HepG2 (cell line): ENCODE data around the gene CFAP221. TPM values are rescaled to one million over a fixed set of nuclear protein-coding genes. Genes with fewer than 3 reads are reported as not detected.

ENCODE experiments used
- ATAC-seq: fragments of 200-7000 bp; cut with Tn5 transposase; 3 replicates; pipeline ENCODE4 v1.9.1; 2020; ENCODE audit warnings: mild to moderate bottlenecking, moderate library complexity
- BruUV-seq: library from RNA; stranded (reverse); fragments of 400-500 nt; replicated peaks from 2 replicates; lab custom pipeline; 2021; lab: Mats Ljungman, UMichigan
- CTCF ChIA-PET: fragments of 300-600 bp; formaldehyde crosslinking; extraction: SDS; loops from one replicate; lab custom pipeline; 2021; ENCODE audit warnings: low total read pairs, inconsistent platforms, low intra/inter-chr PET ratio; lab: Yijun Ruan, JAX
- POLR2A ChIA-PET: fragments of 350-600 bp; sonication (Branson Sonifier 250); formaldehyde crosslinking; loops from one replicate; lab custom pipeline; 2020; ENCODE audit warnings: antibody characterized with exemption, inconsistent platforms; lab: Yijun Ruan, JAX
- DNase-seq: peaks from one replicate; pipeline ENCODE4 v3.0.0-alpha.2; 2015; ENCODE audit warnings: low spot score
- FAIRE-seq: peaks from 3 replicates; lab custom pipeline; 2011; peaks lifted over from hg19 to GRCh38; lab: Jason Lieb, UNC
- H2AFZ ChIP-seq: one replicate; pipeline ENCODE4 v1.6.1; 2011; ENCODE audit warnings: low read length, inconsistent platforms
- H3K27ac ChIP-seq: fragments of 300-600 bp; 3 replicates; pipeline ENCODE4 v1.8.0; 2011; ENCODE audit warnings: mixed run types, mild to moderate bottlenecking, mixed read lengths, low read length, inconsistent platforms; ENCODE audit not compliant: insufficient read depth; ENCODE audit errors: extremely low read length
- H3K27me3 ChIP-seq, 2 experiments: fragments of 200-600 bp in 1 of 2; 2 replicates in 1 of 2; 3 replicates in 1 of 2; pipeline versions ENCODE4 v1.6.0 to v1.8.0; 2011; ENCODE audit warnings: low read length in 2 of 2, mild to moderate bottlenecking in 2 of 2, moderate library complexity in 2 of 2, inconsistent platforms in 1 of 2; ENCODE audit not compliant: insufficient read depth in 2 of 2, control insufficient read depth in 1 of 2
- H3K36me3 ChIP-seq, 2 experiments: fragments of 200-600 bp in 1 of 2; replicated peaks in 1 of 2; 2 replicates in 1 of 2; 3 replicates in 1 of 2; pipeline versions ENCODE4 v1.5.1 to v1.8.0; 2011; ENCODE audit warnings: low read length in 2 of 2, inconsistent platforms in 1 of 2; ENCODE audit not compliant: insufficient read depth in 2 of 2, control insufficient read depth in 1 of 2
- H3K4me1 ChIP-seq: 2 replicates; pipeline ENCODE4 v1.5.1; 2012; ENCODE audit warnings: low read length, inconsistent platforms; ENCODE audit not compliant: insufficient read depth
- H3K4me2 ChIP-seq: 2 replicates; pipeline ENCODE4 v1.6.0; 2011; ENCODE audit warnings: low read depth, low read length, inconsistent platforms
- H3K4me3 ChIP-seq, 3 experiments: fragments of 200-600 bp in 1 of 3; sonication (generic), shearing (Covaris generic) in 1 of 3; replicated peaks in 1 of 3; 2 replicates each; pipeline ENCODE4 v1.5.1; 2011 to 2016; ENCODE audit warnings: low read length in 3 of 3, inconsistent platforms in 2 of 3, low read depth in 2 of 3, mild to moderate bottlenecking in 2 of 3, control low read depth in 1 of 3, mixed read lengths in 1 of 3; ENCODE audit not compliant: insufficient read depth in 1 of 3
- H3K79me2 ChIP-seq: one replicate; pipeline ENCODE4 v1.6.1; 2011; ENCODE audit warnings: low read length, inconsistent platforms; ENCODE audit not compliant: insufficient read depth
- H3K9ac ChIP-seq: 2 replicates; pipeline ENCODE4 v1.6.0; 2011; ENCODE audit warnings: mild to moderate bottlenecking, low read depth, low read length, inconsistent platforms; ENCODE audit not compliant: insufficient read depth
- H3K9me3 ChIP-seq: 2 replicates; pipeline ENCODE4 v1.5.1; 2012; ENCODE audit warnings: mild to moderate bottlenecking, low read length
- H4K20me1 ChIP-seq: 2 replicates; pipeline ENCODE4 v1.6.0; 2011; ENCODE audit warnings: inconsistent platforms, mild to moderate bottlenecking, low read length, moderate library complexity; ENCODE audit not compliant: insufficient read depth
- GABPA ChIP-seq, 2 experiments: IDR thresholded peaks; 2 replicates each; pipeline ENCODE4 v1.6.1; 2011 to 2016; ENCODE audit warnings: low read depth in 2 of 2, low read length in 1 of 2, missing biosample characterization in 1 of 2, missing genetic modification characterization in 1 of 2
- HES4 ChIP-seq: sonication (generic); formaldehyde crosslinking; IDR thresholded peaks from 2 replicates; pipeline ENCODE4 v1.9.0; 2021; ENCODE audit warnings: mild to moderate bottlenecking, missing genetic modification reagents, borderline replicate concordance
- HNRNPK ChIP-seq: fragments of 200-400 bp; formaldehyde crosslinking; IDR thresholded peaks from 2 replicates; pipeline ENCODE4 v1.6.1; 2018; ENCODE audit warnings: low read length, low read depth, moderate library complexity, mild to moderate bottlenecking; ENCODE audit not compliant: poor library complexity, severe bottlenecking
- NPAS2 ChIP-seq: sonication (generic); formaldehyde crosslinking; IDR thresholded peaks from 2 replicates; pipeline ENCODE4 v1.8.0; 2022; ENCODE audit warnings: mild to moderate bottlenecking, missing genetic modification reagents, borderline replicate concordance
- SNAI1 ChIP-seq: sonication (generic); formaldehyde crosslinking; IDR thresholded peaks from 2 replicates; pipeline ENCODE4 v1.5.0; 2020; ENCODE audit warnings: mild to moderate bottlenecking, missing genetic modification reagents, borderline replicate concordance
- ZNF205 ChIP-seq: IDR thresholded peaks from 2 replicates; pipeline ENCODE4 v1.6.1; 2018; ENCODE audit warnings: missing biosample characterization, missing genetic modification reagents
- ZNF264 ChIP-seq: sonication (generic); formaldehyde crosslinking; IDR thresholded peaks from 2 replicates; pipeline ENCODE4 v1.4.0; 2020; ENCODE audit warnings: missing genetic modification reagents
- ZNF367 ChIP-seq: sonication (generic); formaldehyde crosslinking; IDR thresholded peaks from 2 replicates; pipeline ENCODE4 v1.4.0; 2020; ENCODE audit warnings: missing genetic modification reagents, borderline replicate concordance
- ZNF549 ChIP-seq: sonication (generic); formaldehyde crosslinking; IDR thresholded peaks from 2 replicates; pipeline ENCODE4 v1.5.0; 2020; ENCODE audit warnings: missing genetic modification reagents
- ZNF569 ChIP-seq: sonication (generic); formaldehyde crosslinking; IDR thresholded peaks from 2 replicates; pipeline ENCODE4 v1.5.0; 2020; ENCODE audit warnings: mild to moderate bottlenecking, missing genetic modification reagents, moderate library complexity, borderline replicate concordance
- WGBS: methylation state at CpG from one replicate; pipeline ENCODE4 v1.1.6; 2017; ENCODE audit warnings: low lambda C conversion rate; 5-methylcytosine and 5-hydroxymethylcytosine counted together
- in situ Hi-C: cut with HindIII; loops from 2 replicates; pipeline ENCODE4 v1.10.0; 2017; ENCODE audit warnings: low pct_unique_long_range_greater_than_20kb; ENCODE audit not compliant: extremely low pct_ligation_motif_present
- intact Hi-C: fragments of 100-400 bp; cut with micrococcal nuclease; formaldehyde crosslinking; loops from one replicate; pipeline ENCODE4 v1.10.0; 2022; ENCODE audit not compliant: unreplicated experiment
- polyA plus RNA-seq, 8 experiments: library from polyadenylated mRNA; depleted of rRNA in 3 of 8; stranded (reverse) in 7 of 8; unstranded in 1 of 8; fragments of >200 nt; fragmentation: Illumina TruSeq in 4 of 8; extraction: Trizol in 4 of 8; gene quantifications; 2 replicates each; pipeline versions ENCODE4 v1.2.1 to v1.2.3, GENCODE V29; 2011 to 2016; ENCODE audit warnings: low read depth in 4 of 8, missing spikeins in 1 of 8, mixed read lengths in 1 of 8; ENCODE audit not compliant: insufficient read depth in 1 of 8
- total RNA-seq, 5 experiments: library from RNA; depleted of rRNA; stranded (reverse); fragments of >200 nt; fragmentation: Illumina TruSeq; extraction: Trizol; gene quantifications; 2 replicates each; pipeline ENCODE4 v1.2.3, GENCODE V29; 2016; ENCODE audit warnings: low read depth in 1 of 5
- TF ChIP-seq, protein P1 (sequence below): sonication (generic); formaldehyde crosslinking; IDR thresholded peaks from 2 replicates; pipeline ENCODE4 v1.5.1; 2020; ENCODE audit warnings: mild to moderate bottlenecking, missing genetic modification reagents, moderate library complexity
- TF ChIP-seq, protein P2 (sequence below): sonication (generic); formaldehyde crosslinking; IDR thresholded peaks from 2 replicates; pipeline ENCODE4 v1.9.0; 2021; ENCODE audit warnings: missing genetic modification reagents, borderline replicate concordance
- TF ChIP-seq, protein P3 (sequence below): sonication (generic); formaldehyde crosslinking; IDR thresholded peaks from 2 replicates; pipeline ENCODE4 v1.5.1; 2020; ENCODE audit warnings: mild to moderate bottlenecking, missing genetic modification reagents
- TF ChIP-seq, protein P4 (sequence below): sonication (generic); formaldehyde crosslinking; IDR thresholded peaks from 2 replicates; pipeline ENCODE4 v1.5.0; 2020; ENCODE audit warnings: mild to moderate bottlenecking, missing genetic modification reagents, borderline replicate concordance
- TF ChIP-seq, protein P5 (sequence below): sonication (generic); formaldehyde crosslinking; IDR thresholded peaks from 2 replicates; pipeline ENCODE4 v1.4.0; 2020; ENCODE audit warnings: mild to moderate bottlenecking, missing genetic modification reagents

The CFAP221 gene
- total and polyA plus RNA-seq, 2 of the 13 experiments (the other 11 are each of a cell fraction or from before 2014, with no cell fraction given) = not detected

DNA sequence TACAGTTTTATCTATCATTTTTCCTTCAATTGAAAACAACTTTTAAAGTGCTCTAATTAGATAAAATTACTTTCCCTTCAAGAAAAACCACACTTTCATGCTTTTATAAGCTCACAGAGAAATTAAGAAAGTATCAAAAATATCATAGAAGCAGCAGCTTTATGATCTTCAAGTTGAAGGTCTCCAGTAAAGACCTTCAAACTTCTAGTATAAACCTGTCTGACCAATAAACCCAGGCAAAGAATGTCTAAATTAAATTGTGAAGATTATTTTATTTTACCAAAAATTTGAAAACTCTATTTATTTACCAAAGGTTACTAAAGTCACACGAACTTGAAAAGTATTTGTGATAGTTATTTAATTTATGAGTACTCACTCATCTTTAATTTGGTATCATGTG lies 10.7 kb upstream of the CFAP221 start:
- ATAC-seq (no peak), FAIRE-seq (no peak), DNase-seq (no peak)
- Histone ChIP-seq H3K4me1 (0 out of 2 replicates have a peak, but pooled peaks cover 7% of the 10 kb centered on the region), H3K79me2 (no peaks in the 10 kb centered on the region), H3K36me3 (no peaks in the 10 kb centered on the region), H2AFZ (no peak overlapping the region), H3K27me3 (peaks cover 0 to 11% of the 10 kb centered on the region in 2 experiments; a peak in 1 of 5 replicates), H4K20me1 (no peaks in the 10 kb centered on the region), H3K9ac (no peak overlapping the region), H3K4me3 (no peak overlapping the region), H3K27ac (no peak overlapping the region), H3K9me3 (peaks cover 12% of the 10 kb centered on the region), H3K4me2 (no peak overlapping the region)
- BruUV-seq = no TSS peak
- POLR2A ChIA-PET = no interaction called here
- CTCF ChIA-PET = no interaction called here
- WGBS = 0% methylated on average over 1 of the region's 1 CpG
- intact Hi-C loops = no loop called here
- in situ Hi-C loops = no loop called here
- TF ChIP-seq ZNF264 (CRISPR knock-in tag) (no peak), HES4 (no peak), GABPA (IDR thresholded peaks at IDR 0.05; ENCODE audit: low read depth, low read length) (no peak), GABPA (CRISPR knock-in tag; IDR thresholded peaks at IDR 0.05; ENCODE audit: low read depth) (no peak), ZNF549 (CRISPR knock-in tag) (no peak), ZNF205 (no peak), HNRNPK (no peak), ZNF367 (CRISPR knock-in tag) (no peak), ZNF569 (CRISPR knock-in tag) (no peak), SNAI1 (CRISPR knock-in tag) (no peak), NPAS2 (CRISPR knock-in tag) (no peak)
- TF ChIP-seq, protein P1, sequence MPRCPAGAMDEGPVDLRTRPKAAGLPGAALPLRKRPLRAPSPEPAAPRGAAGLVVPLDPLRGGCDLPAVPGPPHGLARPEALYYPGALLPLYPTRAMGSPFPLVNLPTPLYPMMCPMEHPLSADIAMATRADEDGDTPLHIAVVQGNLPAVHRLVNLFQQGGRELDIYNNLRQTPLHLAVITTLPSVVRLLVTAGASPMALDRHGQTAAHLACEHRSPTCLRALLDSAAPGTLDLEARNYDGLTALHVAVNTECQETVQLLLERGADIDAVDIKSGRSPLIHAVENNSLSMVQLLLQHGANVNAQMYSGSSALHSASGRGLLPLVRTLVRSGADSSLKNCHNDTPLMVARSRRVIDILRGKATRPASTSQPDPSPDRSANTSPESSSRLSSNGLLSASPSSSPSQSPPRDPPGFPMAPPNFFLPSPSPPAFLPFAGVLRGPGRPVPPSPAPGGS = no peak
- TF ChIP-seq, protein P2, sequence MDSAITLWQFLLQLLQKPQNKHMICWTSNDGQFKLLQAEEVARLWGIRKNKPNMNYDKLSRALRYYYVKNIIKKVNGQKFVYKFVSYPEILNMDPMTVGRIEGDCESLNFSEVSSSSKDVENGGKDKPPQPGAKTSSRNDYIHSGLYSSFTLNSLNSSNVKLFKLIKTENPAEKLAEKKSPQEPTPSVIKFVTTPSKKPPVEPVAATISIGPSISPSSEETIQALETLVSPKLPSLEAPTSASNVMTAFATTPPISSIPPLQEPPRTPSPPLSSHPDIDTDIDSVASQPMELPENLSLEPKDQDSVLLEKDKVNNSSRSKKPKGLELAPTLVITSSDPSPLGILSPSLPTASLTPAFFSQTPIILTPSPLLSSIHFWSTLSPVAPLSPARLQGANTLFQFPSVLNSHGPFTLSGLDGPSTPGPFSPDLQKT (CRISPR knock-in tag) = no peak
- TF ChIP-seq, protein P3, sequence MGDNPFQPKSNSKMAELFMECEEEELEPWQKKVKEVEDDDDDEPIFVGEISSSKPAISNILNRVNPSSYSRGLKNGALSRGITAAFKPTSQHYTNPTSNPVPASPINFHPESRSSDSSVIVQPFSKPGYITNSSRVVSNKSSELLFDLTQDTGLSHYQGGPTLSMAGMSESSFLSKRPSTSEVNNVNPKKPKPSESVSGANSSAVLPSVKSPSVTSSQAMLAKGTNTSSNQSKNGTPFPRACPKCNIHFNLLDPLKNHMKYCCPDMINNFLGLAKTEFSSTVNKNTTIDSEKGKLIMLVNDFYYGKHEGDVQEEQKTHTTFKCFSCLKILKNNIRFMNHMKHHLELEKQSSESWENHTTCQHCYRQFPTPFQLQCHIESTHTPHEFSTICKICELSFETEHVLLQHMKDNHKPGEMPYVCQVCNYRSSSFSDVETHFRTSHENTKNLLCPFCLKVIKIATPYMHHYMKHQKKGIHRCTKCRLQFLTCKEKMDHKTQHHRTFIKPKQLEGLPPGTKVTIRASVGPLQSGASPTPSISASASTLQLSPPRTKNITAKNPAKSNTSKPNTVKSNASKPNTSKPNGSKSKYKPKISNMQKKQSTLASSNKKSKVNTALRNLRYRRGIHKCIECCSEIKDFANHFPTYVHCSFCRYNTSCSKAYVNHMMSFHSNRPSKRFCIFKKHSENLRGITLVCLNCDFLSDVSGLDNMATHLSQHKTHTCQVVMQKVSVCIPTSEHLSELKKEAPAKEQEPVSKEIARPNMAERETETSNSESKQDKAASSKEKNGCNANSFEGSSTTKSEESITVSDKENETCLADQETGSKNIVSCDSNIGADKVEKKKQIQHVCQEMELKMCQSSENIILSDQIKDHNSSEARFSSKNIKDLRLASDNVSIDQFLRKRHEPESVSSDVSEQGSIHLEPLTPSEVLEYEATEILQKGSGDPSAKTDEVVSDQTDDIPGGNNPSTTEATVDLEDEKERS = no peak
- TF ChIP-seq, protein P4, sequence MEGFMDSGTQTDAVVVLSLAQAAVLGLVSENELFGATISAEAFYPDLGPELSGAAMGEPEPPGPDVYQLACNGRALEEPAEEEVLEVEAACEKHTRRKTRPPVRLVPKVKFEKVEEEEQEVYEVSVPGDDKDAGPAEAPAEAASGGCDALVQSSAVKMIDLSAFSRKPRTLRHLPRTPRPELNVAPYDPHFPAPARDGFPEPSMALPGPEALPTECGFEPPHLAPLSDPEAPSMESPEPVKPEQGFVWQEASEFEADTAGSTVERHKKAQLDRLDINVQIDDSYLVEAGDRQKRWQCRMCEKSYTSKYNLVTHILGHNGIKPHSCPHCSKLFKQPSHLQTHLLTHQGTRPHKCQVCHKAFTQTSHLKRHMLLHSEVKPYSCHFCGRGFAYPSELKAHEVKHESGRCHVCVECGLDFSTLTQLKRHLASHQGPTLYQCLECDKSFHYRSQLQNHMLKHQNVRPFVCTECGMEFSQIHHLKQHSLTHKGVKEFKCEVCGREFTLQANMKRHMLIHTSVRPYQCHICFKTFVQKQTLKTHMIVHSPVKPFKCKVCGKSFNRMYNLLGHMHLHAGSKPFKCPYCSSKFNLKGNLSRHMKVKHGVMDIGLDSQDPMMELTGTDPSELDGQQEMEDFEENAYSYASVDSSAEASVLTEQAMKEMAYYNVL (CRISPR knock-in tag) = no peak
- TF ChIP-seq, protein P5, sequence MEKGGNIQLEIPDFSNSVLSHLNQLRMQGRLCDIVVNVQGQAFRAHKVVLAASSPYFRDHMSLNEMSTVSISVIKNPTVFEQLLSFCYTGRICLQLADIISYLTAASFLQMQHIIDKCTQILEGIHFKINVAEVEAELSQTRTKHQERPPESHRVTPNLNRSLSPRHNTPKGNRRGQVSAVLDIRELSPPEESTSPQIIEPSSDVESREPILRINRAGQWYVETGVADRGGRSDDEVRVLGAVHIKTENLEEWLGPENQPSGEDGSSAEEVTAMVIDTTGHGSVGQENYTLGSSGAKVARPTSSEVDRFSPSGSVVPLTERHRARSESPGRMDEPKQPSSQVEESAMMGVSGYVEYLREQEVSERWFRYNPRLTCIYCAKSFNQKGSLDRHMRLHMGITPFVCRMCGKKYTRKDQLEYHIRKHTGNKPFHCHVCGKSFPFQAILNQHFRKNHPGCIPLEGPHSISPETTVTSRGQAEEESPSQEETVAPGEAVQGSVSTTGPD (CRISPR knock-in tag) = no peak
